HepG2 (cell line): ENCODE data around the gene SHISA5. TPM values are rescaled to one million over a fixed set of nuclear protein-coding genes. Genes with fewer than 3 reads are reported as not detected.

ENCODE experiments used
- ATAC-seq: fragments of 200-7000 bp; cut with Tn5 transposase; 3 replicates; pipeline ENCODE4 v1.9.1; 2020; ENCODE audit warnings: mild to moderate bottlenecking, moderate library complexity
- BruUV-seq: library from RNA; stranded (reverse); fragments of 400-500 nt; replicated peaks from 2 replicates; lab custom pipeline; 2021; lab: Mats Ljungman, UMichigan
- CTCF ChIA-PET: fragments of 300-600 bp; formaldehyde crosslinking; extraction: SDS; loops from one replicate; lab custom pipeline; 2021; ENCODE audit warnings: low total read pairs, inconsistent platforms, low intra/inter-chr PET ratio; lab: Yijun Ruan, JAX
- POLR2A ChIA-PET: fragments of 350-600 bp; sonication (Branson Sonifier 250); formaldehyde crosslinking; loops from one replicate; lab custom pipeline; 2020; ENCODE audit warnings: antibody characterized with exemption, inconsistent platforms; lab: Yijun Ruan, JAX
- DNase-seq: peaks from one replicate; pipeline ENCODE4 v3.0.0-alpha.2; 2015; ENCODE audit warnings: low spot score
- FAIRE-seq: peaks from 3 replicates; lab custom pipeline; 2011; peaks lifted over from hg19 to GRCh38; lab: Jason Lieb, UNC
- H2AFZ ChIP-seq: one replicate; pipeline ENCODE4 v1.6.1; 2011; ENCODE audit warnings: low read length, inconsistent platforms
- H3K27ac ChIP-seq: fragments of 300-600 bp; 3 replicates; pipeline ENCODE4 v1.8.0; 2011; ENCODE audit warnings: mixed run types, mild to moderate bottlenecking, mixed read lengths, low read length, inconsistent platforms; ENCODE audit not compliant: insufficient read depth; ENCODE audit errors: extremely low read length
- H3K27me3 ChIP-seq, 2 experiments: fragments of 200-600 bp in 1 of 2; 2 replicates in 1 of 2; 3 replicates in 1 of 2; pipeline versions ENCODE4 v1.6.0 to v1.8.0; 2011; ENCODE audit warnings: low read length in 2 of 2, mild to moderate bottlenecking in 2 of 2, moderate library complexity in 2 of 2, inconsistent platforms in 1 of 2; ENCODE audit not compliant: insufficient read depth in 2 of 2, control insufficient read depth in 1 of 2
- H3K36me3 ChIP-seq, 2 experiments: fragments of 200-600 bp in 1 of 2; replicated peaks in 1 of 2; 2 replicates in 1 of 2; 3 replicates in 1 of 2; pipeline versions ENCODE4 v1.5.1 to v1.8.0; 2011; ENCODE audit warnings: low read length in 2 of 2, inconsistent platforms in 1 of 2; ENCODE audit not compliant: insufficient read depth in 2 of 2, control insufficient read depth in 1 of 2
- H3K4me1 ChIP-seq: 2 replicates; pipeline ENCODE4 v1.5.1; 2012; ENCODE audit warnings: low read length, inconsistent platforms; ENCODE audit not compliant: insufficient read depth
- H3K4me2 ChIP-seq: 2 replicates; pipeline ENCODE4 v1.6.0; 2011; ENCODE audit warnings: low read depth, low read length, inconsistent platforms
- H3K4me3 ChIP-seq, 3 experiments: fragments of 200-600 bp in 1 of 3; sonication (generic), shearing (Covaris generic) in 1 of 3; replicated peaks in 1 of 3; 2 replicates each; pipeline ENCODE4 v1.5.1; 2011 to 2016; ENCODE audit warnings: low read length in 3 of 3, inconsistent platforms in 2 of 3, low read depth in 2 of 3, mild to moderate bottlenecking in 2 of 3, control low read depth in 1 of 3, mixed read lengths in 1 of 3; ENCODE audit not compliant: insufficient read depth in 1 of 3
- H3K79me2 ChIP-seq: one replicate; pipeline ENCODE4 v1.6.1; 2011; ENCODE audit warnings: low read length, inconsistent platforms; ENCODE audit not compliant: insufficient read depth
- H3K9ac ChIP-seq: 2 replicates; pipeline ENCODE4 v1.6.0; 2011; ENCODE audit warnings: mild to moderate bottlenecking, low read depth, low read length, inconsistent platforms; ENCODE audit not compliant: insufficient read depth
- H3K9me3 ChIP-seq: 2 replicates; pipeline ENCODE4 v1.5.1; 2012; ENCODE audit warnings: mild to moderate bottlenecking, low read length
- H4K20me1 ChIP-seq: 2 replicates; pipeline ENCODE4 v1.6.0; 2011; ENCODE audit warnings: inconsistent platforms, mild to moderate bottlenecking, low read length, moderate library complexity; ENCODE audit not compliant: insufficient read depth
- KAT7 ChIP-seq: IDR thresholded peaks from 2 replicates; pipeline ENCODE4 v1.6.1; 2018; ENCODE audit warnings: borderline replicate concordance, missing compliant biosample characterization
- KLF13 ChIP-seq: sonication (generic); formaldehyde crosslinking; IDR thresholded peaks from 2 replicates; pipeline ENCODE4 v1.4.0; 2020; ENCODE audit warnings: mild to moderate bottlenecking, missing genetic modification reagents
- NFYC ChIP-seq: IDR thresholded peaks from 2 replicates; pipeline ENCODE4 v1.6.1; 2016; ENCODE audit warnings: missing genetic modification reagents, missing compliant biosample characterization
- REPIN1 ChIP-seq: sonication (generic); formaldehyde crosslinking; IDR thresholded peaks from 2 replicates; pipeline ENCODE4 v1.8.0; 2022; ENCODE audit warnings: missing genetic modification reagents, low read depth, mild to moderate bottlenecking, borderline replicate concordance
- SNAPC2 ChIP-seq: sonication (generic); formaldehyde crosslinking; IDR thresholded peaks from 2 replicates; pipeline ENCODE4 v1.8.1; 2022; ENCODE audit warnings: mild to moderate bottlenecking, missing genetic modification reagents
- ZC3H13 ChIP-seq: sonication (generic); formaldehyde crosslinking; IDR thresholded peaks from 2 replicates; pipeline ENCODE4 v1.8.1; 2023; ENCODE audit warnings: mild to moderate bottlenecking, missing genetic modification reagents, moderate library complexity
- ZKSCAN1 ChIP-seq: fragments of 150-350 bp; IDR thresholded peaks from 2 replicates; pipeline ENCODE4 v1.6.1; 2014; ENCODE audit warnings: low read length
- ZNF629 ChIP-seq: sonication (generic); formaldehyde crosslinking; conservative IDR thresholded peaks from 2 replicates; pipeline ENCODE4 v1.5.0; 2020; ENCODE audit warnings: missing genetic modification reagents
- WGBS: methylation state at CpG from one replicate; pipeline ENCODE4 v1.1.6; 2017; ENCODE audit warnings: low lambda C conversion rate; 5-methylcytosine and 5-hydroxymethylcytosine counted together
- in situ Hi-C: cut with HindIII; loops from 2 replicates; pipeline ENCODE4 v1.10.0; 2017; ENCODE audit warnings: low pct_unique_long_range_greater_than_20kb; ENCODE audit not compliant: extremely low pct_ligation_motif_present
- intact Hi-C: fragments of 100-400 bp; cut with micrococcal nuclease; formaldehyde crosslinking; loops from one replicate; pipeline ENCODE4 v1.10.0; 2022; ENCODE audit not compliant: unreplicated experiment
- polyA plus RNA-seq, 8 experiments: library from polyadenylated mRNA; depleted of rRNA in 3 of 8; stranded (reverse) in 7 of 8; unstranded in 1 of 8; fragments of >200 nt; fragmentation: Illumina TruSeq in 4 of 8; extraction: Trizol in 4 of 8; gene quantifications; 2 replicates each; pipeline versions ENCODE4 v1.2.1 to v1.2.3, GENCODE V29; 2011 to 2016; ENCODE audit warnings: low read depth in 4 of 8, missing spikeins in 1 of 8, mixed read lengths in 1 of 8; ENCODE audit not compliant: insufficient read depth in 1 of 8
- total RNA-seq, 5 experiments: library from RNA; depleted of rRNA; stranded (reverse); fragments of >200 nt; fragmentation: Illumina TruSeq; extraction: Trizol; gene quantifications; 2 replicates each; pipeline ENCODE4 v1.2.3, GENCODE V29; 2016; ENCODE audit warnings: low read depth in 1 of 5
- TF ChIP-seq, protein P1 (sequence below): sonication (generic); formaldehyde crosslinking; IDR thresholded peaks from 2 replicates; pipeline ENCODE4 v1.9.0; 2022; ENCODE audit warnings: missing genetic modification reagents, mild to moderate bottlenecking, borderline replicate concordance
- TF ChIP-seq, protein P2 (sequence below): sonication (generic); formaldehyde crosslinking; IDR thresholded peaks from 2 replicates; pipeline ENCODE4 v1.4.0; 2020; ENCODE audit warnings: missing genetic modification reagents, borderline replicate concordance
- TF ChIP-seq, protein P3 (sequence below): sonication (generic); formaldehyde crosslinking; IDR thresholded peaks from 2 replicates; pipeline ENCODE4 v1.4.0; 2020; ENCODE audit warnings: missing genetic modification reagents; ENCODE audit errors: not compliant biosample characterization

The SHISA5 gene
- total and polyA plus RNA-seq, 2 of the 13 experiments (the other 11 are each of a cell fraction or from before 2014, with no cell fraction given) = 75.8 to 91.4 TPM

DNA sequence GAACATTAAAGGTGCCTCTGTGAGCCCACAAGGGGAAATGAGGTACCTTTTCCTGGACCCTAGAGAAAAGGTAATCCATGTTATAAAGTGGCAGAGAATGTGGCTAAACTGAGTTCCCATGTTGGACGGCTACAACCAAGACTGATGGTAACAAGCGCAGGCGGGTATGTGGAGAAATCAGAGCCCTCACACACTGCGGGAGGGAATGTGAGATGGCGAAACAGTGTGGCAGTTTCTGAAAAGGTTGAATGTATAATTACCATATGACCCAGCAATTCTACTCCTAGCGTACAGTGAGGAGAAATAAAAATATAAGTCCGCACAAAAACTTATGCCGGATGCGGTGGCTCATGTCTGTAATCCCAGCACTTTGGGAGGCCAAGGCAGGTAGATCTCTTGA is 24.1 kb upstream of the SHISA5 start:
- ATAC-seq (no peak), FAIRE-seq (no peak)
- H3K4me1 ChIP-seq = no peaks in the 10 kb centered on the region
- intact Hi-C loops = no loop called here
- no peak overlapping the region for H3K4me3 ChIP-seq
- no peak overlapping the region for H3K9ac ChIP-seq
- H2AFZ ChIP-seq = no peak overlapping the region
- TF ChIP-seq, protein P1, sequence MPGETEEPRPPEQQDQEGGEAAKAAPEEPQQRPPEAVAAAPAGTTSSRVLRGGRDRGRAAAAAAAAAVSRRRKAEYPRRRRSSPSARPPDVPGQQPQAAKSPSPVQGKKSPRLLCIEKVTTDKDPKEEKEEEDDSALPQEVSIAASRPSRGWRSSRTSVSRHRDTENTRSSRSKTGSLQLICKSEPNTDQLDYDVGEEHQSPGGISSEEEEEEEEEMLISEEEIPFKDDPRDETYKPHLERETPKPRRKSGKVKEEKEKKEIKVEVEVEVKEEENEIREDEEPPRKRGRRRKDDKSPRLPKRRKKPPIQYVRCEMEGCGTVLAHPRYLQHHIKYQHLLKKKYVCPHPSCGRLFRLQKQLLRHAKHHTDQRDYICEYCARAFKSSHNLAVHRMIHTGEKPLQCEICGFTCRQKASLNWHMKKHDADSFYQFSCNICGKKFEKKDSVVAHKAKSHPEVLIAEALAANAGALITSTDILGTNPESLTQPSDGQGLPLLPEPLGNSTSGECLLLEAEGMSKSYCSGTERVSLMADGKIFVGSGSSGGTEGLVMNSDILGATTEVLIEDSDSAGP = no peak
- TF ChIP-seq, all 625 proteins: peak for 0
- no peak overlapping the region for H3K27ac ChIP-seq
- ChIA-PET POLR2A (no interaction called here), CTCF (no interaction called here)
- no TSS peak for BruUV-seq
- no peaks in the 10 kb centered on the region for H3K9me3 ChIP-seq
- no peaks in the 10 kb centered on the region for H3K79me2 ChIP-seq
- 97% methylated on average over 9 of the region's 9 CpGs for WGBS
- H3K36me3 ChIP-seq = peaks cover 9 to 50% of the 10 kb centered on the region in 2 experiments
- H3K27me3 ChIP-seq = no peaks in the 10 kb centered on the region
- in situ Hi-C loops = no loop called here
- no peaks in the 10 kb centered on the region for H4K20me1 ChIP-seq
- H3K4me2 ChIP-seq = no peak overlapping the region
- DNase-seq = no peak

DNA sequence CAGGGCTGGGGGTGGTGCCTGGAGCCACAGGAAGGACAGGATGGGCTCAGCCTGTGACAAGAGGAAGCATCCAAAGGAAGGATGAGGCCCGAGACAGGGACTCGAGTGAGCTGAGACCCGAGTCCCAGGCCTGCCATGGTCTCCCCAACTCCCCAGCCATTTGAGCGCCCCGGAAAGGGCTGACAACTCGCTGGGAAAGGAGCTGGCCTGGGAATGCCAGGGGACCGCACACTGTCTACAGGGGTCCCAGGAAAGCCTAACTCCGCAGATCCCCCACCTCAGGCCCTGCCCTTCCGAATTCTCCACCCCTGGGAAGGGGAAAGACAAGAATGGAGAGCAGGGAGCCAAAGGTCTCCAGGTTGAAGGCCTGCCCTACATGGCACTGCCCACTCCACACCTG is 21.0 kb upstream of the SHISA5 start:
- Histone ChIP-seq H3K4me1 (no peaks in the 10 kb centered on the region), H3K9me3 (no peaks in the 10 kb centered on the region), H3K9ac (no peak overlapping the region), H4K20me1 (no peaks in the 10 kb centered on the region), H3K27ac (no peak overlapping the region), H3K36me3 (peaks cover 18 to 48% of the 10 kb centered on the region in 2 experiments), H3K4me3 (no peak overlapping the region), H3K4me2 (no peak overlapping the region), H2AFZ (no peak overlapping the region), H3K79me2 (no peaks in the 10 kb centered on the region), H3K27me3 (no peaks in the 10 kb centered on the region)
- ATAC-seq = no peak
- 91% methylated on average over 5 of the region's 9 CpGs for WGBS
- no peak for FAIRE-seq
- TF ChIP-seq REPIN1 (CRISPR knock-in tag) (no peak), ZC3H13 (CRISPR knock-in tag) (no peak), KAT7 (CRISPR knock-in tag) (no peak), SNAPC2 (CRISPR knock-in tag) (no peak), ZKSCAN1 (no peak), NFYC (CRISPR knock-in tag) (no peak), KLF13 (CRISPR knock-in tag) (no peak), ZNF629 (CRISPR knock-in tag) (no peak)
- TF ChIP-seq, protein P2, sequence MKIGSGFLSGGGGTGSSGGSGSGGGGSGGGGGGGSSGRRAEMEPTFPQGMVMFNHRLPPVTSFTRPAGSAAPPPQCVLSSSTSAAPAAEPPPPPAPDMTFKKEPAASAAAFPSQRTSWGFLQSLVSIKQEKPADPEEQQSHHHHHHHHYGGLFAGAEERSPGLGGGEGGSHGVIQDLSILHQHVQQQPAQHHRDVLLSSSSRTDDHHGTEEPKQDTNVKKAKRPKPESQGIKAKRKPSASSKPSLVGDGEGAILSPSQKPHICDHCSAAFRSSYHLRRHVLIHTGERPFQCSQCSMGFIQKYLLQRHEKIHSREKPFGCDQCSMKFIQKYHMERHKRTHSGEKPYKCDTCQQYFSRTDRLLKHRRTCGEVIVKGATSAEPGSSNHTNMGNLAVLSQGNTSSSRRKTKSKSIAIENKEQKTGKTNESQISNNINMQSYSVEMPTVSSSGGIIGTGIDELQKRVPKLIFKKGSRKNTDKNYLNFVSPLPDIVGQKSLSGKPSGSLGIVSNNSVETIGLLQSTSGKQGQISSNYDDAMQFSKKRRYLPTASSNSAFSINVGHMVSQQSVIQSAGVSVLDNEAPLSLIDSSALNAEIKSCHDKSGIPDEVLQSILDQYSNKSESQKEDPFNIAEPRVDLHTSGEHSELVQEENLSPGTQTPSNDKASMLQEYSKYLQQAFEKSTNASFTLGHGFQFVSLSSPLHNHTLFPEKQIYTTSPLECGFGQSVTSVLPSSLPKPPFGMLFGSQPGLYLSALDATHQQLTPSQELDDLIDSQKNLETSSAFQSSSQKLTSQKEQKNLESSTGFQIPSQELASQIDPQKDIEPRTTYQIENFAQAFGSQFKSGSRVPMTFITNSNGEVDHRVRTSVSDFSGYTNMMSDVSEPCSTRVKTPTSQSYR (CRISPR knock-in tag) = no peak
- TF ChIP-seq, protein P3, sequence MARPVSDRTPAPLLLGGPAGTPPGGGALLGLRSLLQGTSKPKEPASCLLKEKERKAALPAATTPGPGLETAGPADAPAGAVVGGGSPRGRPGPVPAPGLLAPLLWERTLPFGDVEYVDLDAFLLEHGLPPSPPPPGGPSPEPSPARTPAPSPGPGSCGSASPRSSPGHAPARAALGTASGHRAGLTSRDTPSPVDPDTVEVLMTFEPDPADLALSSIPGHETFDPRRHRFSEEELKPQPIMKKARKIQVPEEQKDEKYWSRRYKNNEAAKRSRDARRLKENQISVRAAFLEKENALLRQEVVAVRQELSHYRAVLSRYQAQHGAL (CRISPR knock-in tag) = no peak
- DNase-seq = no peak
- BruUV-seq = no TSS peak
- ChIA-PET CTCF (no interaction called here), POLR2A (no interaction called here)
- in situ Hi-C loops (no loop called here), intact Hi-C loops (no loop called here)
